HL-60 (cell line): ENCODE results near the gene INSIG1.
A peak's percentile ranks its signal among the peaks of the same experiment; 100 is the strongest.

Source experiments
- DNase-seq, 2 experiments: peaks; one replicate each; pipeline ENCODE4 v3.0.0-alpha.2; 2010 to 2020; ENCODE audit warnings: low read depth in 1 of 2, low spot score in 1 of 2
- H3K27ac ChIP-seq: fragments of 250-450 bp; sonication (Bioruptor Pico); replicated peaks from 2 replicates; pipeline ENCODE4 v1.5.1; 2020; ENCODE audit warnings: mild to moderate bottlenecking, moderate library complexity
- H3K27me3 ChIP-seq: fragments of 250-450 bp; sonication (Bioruptor Pico); 2 replicates; pipeline ENCODE4 v1.5.1; 2021; ENCODE audit warnings: mild to moderate bottlenecking, moderate library complexity; ENCODE audit not compliant: insufficient read depth, poor library complexity, severe bottlenecking
- H3K4me3 ChIP-seq: replicated peaks from 2 replicates; pipeline ENCODE4 v1.5.1; 2011; ENCODE audit warnings: mild to moderate bottlenecking, control low read depth, low read length; ENCODE audit not compliant: insufficient read depth
- CTCF ChIP-seq: IDR thresholded peaks from one replicate; pipeline ENCODE4 v1.5.1; 2011; ENCODE audit warnings: low read length, control low read depth, inconsistent platforms; ENCODE audit not compliant: insufficient read depth
- GABPA ChIP-seq: IDR thresholded peaks from 2 replicates; pipeline ENCODE4 v1.6.1; 2012; ENCODE audit warnings: low read depth
- POLR2AphosphoS5 ChIP-seq: IDR thresholded peaks from 2 replicates; pipeline ENCODE4 v1.6.1; 2012; ENCODE audit warnings: low read depth
- REST ChIP-seq: IDR thresholded peaks from 2 replicates; pipeline ENCODE4 v1.6.1; 2012; ENCODE audit warnings: low read depth; ENCODE audit not compliant: insufficient replicate concordance
- SPI1 ChIP-seq: IDR thresholded peaks from 2 replicates; pipeline ENCODE4 v1.6.1; 2012; ENCODE audit warnings: low read depth, mild to moderate bottlenecking, borderline replicate concordance

Gene INSIG1

GRCh38 chr7:155286686-155287085, 11.0 kb upstream of the INSIG1 start:
- TF ChIP-seq REST: no peak
- no peak for TF ChIP-seq POLR2AphosphoS5
- TF ChIP-seq CTCF: no peak
- no peak for TF ChIP-seq SPI1
- TF ChIP-seq GABPA: no peak
- DNase-seq: no peak
- Histone ChIP-seq H3K27me3 (no peaks in the 10 kb centered on the region), H3K4me3 (no peak overlapping the region), H3K27ac (peak overlapping the region; percentile 55)

- no peaks in the 10 kb centered on the region for H3K27me3 ChIP-seq
- no peak overlapping the region for H3K4me3 ChIP-seq
- peak; percentile 88 for TF ChIP-seq SPI1
- TF ChIP-seq REST: no peak
- no peak for TF ChIP-seq CTCF
- peak overlapping the region; percentile 55 for H3K27ac ChIP-seq
- peak in 1 of 2 experiments; percentile 66 for DNase-seq
Observed at GRCh38 chr7:155287284-155287935, 10.3 kb upstream of the INSIG1 start.

GRCh38 chr7:155288055-155288454, 9.6 kb upstream of the INSIG1 start:
- Histone ChIP-seq H3K27me3 (no peaks in the 10 kb centered on the region), H3K4me3 (no peak overlapping the region), H3K27ac (peak overlapping the region; percentile 55; the same call in 1 of the 2 replicates)
- DNase-seq: no peak
- TF ChIP-seq POLR2AphosphoS5 (no peak), REST (no peak), CTCF (no peak), GABPA (no peak), SPI1 (no peak)
